Hindlimb muscle (tissue), 1 donor: Measurements from ENCODE around the gene CACNA1F. TPM values are rescaled to one million over a fixed set of nuclear protein-coding genes. Genes with fewer than 3 reads are reported as not detected.

ENCODE experiments used
- DNase-seq: peaks from one replicate; pipeline ENCODE4 v3.0.0-alpha.2; 2013
- polyA plus RNA-seq: library from polyadenylated mRNA; unstranded; fragments of 120-200 nt; gene quantifications from one replicate; pipeline ENCODE4 v1.2.1, GENCODE V29; 2013; ENCODE audit not compliant: insufficient read length

CACNA1F gene
- polyA plus RNA-seq, 1 donor, result not detected

DNA sequence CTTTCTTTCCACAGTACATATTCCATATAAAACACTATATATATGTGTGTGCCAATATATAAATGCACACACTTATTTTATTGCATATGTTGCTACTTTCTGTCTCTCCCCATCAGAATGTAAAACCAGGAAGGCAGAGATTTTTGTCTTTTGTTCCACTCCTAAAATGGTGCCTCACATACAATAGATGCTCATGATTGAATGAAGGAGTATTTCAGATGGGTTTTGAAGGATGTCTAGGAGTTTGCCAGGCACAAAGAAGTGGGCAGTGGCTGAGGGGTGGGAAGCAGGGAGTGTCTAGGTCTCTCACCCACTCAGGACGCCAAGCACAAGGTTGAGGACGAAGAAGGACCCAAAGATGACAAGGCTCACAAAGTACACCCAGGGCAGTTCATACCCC lies 5.4 kb downstream of the CACNA1F start:
- DNase-seq, result no peak

DNA sequence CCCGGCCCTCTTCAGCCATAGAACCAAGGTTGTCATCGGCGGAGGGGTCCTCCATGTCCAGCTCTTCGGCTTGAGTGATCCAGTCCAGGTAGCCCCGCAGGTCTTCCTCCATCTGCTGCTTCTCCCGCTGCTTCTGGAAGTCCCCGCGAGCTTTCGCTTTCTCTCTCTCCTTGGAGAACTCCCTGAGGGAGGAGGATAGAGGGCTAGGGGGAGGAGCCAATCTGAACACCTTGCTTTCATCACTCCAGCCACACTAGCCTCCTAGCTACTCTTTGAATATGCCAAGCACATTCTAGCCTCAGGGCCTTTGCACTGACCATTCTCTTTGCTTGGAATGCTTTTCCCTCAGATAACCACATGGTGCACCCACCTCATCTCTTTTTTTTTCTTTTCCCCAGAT lies 6.2 kb downstream of the CACNA1F start:
- no peak for DNase-seq

DNA sequence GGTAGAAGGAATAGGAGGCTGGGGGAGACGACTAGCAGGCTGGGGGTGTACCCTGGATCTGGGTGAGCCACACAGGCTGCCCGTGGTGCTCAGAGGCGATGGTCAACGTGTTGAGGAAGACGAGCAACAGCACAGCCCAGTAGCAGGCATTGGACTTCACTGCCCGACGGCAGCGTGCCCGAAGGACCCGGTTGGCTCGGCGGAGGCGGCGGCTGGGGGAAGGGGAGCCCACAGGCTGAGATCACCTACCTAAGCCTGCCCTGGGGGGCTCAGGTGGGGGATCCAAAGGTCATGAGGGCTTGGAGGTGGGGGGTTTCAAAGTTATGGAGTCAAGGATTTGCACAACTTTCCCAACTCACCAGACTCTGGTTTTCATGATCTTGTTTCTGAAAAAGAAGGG lies 7.3 kb downstream of the CACNA1F start:
- no peak for DNase-seq

DNA sequence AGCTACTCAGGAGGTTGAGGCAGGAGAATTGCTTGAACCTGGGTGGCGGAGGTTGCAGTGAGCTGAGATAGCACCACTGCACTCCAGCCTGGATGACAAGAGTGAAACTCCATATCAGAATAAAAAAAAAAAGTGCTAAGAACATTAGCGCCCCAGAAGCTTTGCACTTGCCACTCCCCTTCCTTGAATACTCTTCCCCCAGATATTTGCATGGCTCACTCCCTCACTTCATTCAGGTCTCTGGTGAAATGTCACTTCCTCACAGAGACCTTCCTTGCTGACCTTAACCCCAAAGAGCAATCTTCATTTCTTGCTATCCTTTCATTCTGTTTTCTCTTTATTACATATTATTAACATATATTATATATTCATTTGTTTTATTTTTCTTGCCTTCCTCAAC lies 11.3 kb downstream of the CACNA1F start:
- no peak for DNase-seq

DNA sequence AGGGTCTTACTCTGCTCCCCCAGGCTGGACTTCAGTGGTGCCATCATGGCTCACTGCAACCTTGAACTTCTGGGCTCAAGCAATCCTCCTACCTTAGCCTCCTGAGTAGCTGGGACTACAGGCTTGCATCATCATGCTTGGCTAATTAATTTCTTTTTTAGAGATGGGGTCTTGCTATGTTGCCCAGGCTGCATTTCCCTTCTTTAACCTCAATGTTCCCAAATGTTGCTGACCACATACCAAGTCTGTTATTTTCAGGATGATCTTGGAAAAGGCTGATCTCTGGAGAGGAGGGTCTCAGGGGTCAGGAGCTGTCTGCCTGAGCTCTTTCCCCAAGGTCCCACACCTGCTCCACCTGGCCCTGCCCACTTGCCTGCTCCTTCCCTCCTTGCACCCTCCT lies 13.0 kb downstream of the CACNA1F start:
- DNase-seq, result no peak

DNA sequence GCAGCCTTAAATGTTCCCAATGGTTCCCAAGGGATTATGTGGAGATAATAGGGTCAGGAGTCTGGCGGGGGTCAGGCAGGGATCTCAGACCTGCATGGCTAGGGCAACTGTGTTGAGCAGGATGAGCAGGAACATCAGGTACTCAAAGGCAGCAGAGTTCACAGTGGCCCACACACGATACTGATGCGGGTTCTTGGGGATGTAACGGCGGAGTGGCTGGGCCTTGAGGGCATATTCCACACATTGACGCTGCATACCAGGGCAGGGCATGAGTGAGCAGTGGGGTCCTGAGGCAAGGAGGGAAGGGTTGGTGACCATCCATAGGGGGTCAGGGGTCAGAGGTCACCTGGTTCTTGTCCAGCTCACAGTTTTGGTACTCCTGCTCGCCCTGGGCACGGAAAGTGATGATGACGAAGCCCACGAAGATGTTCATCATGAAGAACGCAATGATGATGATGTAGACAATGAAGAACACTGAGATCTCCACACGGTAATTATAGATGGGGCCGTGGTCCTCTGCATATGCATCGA lies 18.1 kb downstream of the CACNA1F start:
- no peak for DNase-seq

DNA sequence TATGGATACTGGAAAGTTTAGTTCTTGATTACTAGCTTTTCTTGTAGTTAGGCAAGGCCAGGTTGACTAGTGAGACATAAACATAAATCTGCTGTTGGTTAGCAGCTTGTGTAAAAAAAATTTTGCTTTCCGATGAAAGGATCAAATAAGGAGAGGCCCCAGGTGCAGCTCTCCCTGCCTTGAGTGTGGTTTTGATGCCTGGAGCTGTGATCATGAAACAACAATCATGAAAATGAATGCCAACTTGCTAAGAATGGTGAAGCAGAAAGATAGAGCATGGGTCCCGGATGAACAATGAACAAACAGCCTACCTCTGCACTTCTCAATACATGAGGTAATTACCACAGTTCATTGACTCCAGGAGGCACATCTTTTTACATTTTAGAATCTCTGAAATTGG lies 18.7 kb downstream of the CACNA1F start:
- DNase-seq, result no peak

DNA sequence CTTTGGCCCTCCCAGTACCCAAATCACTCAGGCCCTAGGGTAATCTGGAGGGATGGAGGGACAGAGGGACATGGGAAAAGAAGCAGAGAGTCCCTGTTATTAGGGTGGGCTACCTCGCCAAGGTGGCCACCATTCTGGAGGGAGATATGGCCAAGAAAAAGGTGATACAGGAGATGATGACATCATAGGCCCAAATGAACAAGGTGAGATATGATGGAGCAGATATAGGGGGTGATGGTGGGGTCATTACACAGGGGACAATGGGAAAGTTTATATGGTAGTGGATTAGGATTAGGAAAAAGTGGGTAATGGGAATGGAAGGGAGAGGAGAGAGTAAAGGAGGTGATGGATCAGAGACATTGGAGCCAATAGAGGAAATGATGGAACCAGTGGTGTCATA lies 20.3 kb downstream of the CACNA1F start:
- DNase-seq, result no peak

DNA sequence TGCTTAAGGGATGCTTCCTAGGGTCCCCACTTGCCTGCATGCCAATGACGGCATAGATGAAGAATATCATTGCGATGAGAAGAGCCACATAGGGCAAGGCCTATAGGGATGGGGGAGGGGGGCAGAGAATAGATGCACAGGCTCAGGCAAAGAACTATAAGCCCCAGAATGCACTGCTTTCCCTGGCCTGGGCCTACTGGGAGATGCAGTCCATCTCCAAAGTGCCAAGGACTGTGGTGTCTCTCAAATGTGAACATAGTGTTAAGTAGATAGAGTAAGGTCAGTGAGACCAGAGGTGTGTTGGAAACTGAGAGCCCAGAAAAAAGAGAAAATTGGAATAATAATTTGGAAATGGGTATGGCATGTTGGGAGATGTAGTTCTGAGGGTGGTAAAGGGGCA lies 20.9 kb downstream of the CACNA1F start:
- DNase-seq, result no peak

DNA sequence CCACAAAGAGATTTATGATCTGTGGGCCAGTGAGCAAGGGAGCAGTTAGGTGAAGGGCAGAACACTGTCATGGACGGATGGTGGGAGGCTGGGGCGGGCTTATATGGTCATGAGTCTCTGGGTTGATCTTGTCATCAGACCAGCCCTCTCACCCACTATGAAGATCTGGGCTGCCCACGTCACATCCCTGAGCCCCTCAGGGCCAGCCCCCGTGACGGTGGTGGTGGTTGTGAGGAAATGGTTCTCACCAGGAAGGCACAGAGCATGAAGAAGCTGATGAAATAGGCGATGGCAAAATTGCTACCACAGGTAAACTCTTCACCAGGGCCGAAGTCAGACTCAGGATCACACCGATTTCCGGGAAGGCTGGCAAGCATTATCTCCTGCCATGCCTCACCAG lies 22.1 kb downstream of the CACNA1F start:
- DNase-seq, result no peak

DNA sequence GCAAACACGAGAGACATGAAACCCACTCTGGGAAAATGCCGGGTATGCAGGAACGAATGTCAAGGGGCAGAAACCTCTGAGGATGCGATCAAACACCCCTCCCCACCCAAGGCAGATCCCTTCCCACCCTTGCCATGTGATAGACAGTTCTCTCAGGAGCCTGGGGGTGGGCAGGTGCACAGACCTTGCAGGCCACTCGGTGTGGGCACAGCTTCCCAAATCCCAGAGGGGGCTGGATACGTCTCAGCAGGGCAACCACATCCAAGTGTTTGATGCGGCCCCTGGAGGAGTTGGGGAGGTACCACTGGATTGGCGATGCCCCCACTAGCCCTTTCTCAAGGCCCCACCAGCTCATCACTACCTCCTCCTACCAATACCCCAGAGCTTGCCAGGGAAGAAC lies 22.7 kb downstream of the CACNA1F start:
- DNase-seq, result no peak

DNA sequence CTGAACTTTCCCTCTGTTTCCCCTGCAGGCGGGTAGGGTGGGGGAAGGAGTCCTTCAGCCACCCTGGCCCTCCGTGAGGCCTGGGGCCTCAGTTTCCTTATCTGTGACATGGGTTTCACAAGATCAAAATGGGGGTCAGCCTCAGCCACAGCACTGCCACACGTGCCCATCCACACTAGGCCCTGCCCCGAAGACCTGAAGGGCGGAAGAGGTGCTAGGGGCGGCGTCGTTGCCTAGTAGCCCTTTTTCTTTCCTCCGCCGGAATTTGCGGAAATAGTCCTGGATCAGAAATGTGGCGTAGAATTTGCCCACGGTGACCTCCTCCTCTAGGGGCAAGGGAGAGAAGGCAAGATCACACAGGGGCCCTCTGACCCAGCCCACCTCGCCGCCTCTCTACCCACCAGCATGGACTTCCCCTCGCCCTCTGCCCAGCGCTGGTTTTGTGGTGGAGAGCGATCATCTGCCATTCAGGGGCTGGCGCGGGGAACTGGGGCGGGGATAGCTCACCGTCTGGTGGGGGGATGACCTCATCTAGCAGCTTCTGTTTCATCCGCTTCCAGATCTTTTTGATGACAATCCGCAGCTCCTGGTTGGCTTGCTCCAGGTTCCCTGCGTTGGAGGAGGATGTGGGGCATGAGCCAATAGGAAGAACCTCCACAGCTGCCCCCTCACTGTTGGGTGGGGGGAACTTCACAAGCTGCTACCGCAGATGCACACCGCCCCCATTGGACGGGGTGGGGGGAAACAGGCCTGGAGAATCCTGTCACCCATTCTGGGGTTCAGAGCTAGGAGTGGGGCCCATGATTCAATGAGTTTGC lies 23.5 kb downstream of the CACNA1F start:
- no peak for DNase-seq

DNA sequence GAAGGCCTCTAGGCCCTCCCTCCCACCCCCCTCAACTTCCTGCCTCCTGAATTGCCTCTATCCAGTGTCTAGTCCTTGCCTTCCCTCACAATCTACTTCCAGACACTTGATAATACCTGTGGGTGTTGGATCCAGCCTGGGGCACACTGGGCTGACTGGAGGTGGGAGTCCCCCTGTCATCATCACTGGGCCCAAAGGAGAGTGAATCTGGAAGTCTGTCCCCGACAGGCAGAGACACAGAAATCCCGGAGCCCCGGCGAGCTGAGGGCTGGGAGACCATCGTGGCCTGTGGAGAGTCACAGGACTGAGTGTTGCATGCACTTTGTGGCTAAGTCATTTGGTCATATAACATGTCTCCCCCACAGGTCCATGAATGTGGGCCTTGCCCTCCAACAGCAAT lies 24.7 kb downstream of the CACNA1F start:
- DNase-seq, result no peak

DNA sequence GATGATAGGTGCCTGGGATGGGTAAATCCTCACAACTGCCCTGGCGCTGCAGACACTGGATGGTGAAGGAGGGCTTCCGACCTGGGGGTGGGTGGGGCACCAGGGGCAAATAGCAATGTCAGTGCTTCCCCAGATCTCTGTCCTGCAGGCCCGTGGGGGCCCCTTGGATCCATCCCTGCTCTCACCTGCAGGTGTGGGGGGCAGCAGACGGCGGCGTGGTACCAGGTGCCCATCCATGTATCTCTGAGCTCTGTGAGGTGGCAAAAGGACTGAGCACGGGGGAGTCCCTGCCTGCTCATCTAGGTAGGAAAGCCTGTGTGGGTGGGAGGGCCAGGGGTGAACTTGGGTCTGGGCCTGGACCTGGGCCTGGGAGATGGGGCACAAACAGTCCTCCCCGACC lies 26.6 kb downstream of the CACNA1F start:
- no peak for DNase-seq

DNA sequence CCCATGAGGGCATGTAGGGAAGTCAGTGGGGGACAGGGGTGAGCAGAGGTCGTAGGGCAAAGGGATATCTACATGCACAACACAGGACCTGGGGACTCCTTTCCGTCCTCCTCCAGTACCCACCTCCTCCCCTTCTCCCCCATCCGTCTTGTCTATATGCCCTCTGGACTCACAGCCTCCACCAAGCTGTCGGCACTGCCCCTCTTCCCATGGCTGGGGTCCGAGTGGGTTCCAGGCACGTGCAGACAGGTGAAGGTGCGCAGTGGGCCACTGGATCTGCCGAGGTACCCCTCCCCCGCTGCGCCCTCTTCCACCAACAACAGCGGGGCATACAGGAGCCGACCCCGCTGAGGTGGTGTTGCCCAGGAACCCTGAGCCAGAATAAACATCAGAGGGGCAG lies 27.7 kb downstream of the CACNA1F start:
- DNase-seq, result no peak

DNA sequence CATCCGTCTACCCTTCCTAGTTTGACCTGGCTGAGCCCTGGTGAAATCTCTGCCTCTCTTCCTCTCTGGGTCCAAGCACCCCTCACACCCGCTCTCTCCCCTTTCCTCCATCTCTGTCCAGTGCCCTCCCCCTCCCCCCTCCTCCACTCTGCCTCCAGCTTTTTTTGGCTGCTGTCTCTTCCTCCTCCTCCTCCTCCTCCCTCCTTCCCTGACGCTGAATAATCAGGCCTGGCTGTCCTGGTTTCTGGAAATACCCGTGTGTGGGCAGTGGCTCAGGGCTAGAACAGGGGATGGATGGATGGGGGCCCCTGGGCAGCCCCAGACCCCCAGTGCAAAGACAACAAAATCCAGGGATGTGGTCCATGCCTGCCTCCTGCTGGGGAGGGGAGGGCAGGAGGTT lies 28.4 kb downstream of the CACNA1F start:
- no peak for DNase-seq

DNA sequence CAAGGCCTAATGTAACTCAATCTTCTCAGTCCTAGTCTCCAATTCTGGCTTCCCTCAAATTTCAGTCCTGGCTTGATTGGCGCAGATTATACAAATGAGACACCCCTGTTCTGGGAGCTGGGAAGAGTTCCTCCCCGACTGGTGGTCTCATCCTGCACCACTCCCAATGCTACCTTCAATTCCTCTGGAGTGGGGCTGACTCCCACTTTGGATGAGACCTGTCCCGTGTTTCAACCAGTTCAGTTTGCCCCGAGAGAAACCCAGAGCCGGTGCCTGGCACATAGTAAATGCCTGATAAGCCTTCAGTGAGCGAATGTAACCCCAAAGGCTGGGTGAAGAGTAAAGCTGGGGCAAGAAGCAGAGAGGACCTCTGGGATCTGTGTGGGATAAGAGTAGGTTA lies 29.1 kb downstream of the CACNA1F start:
- no peak for DNase-seq

DNA sequence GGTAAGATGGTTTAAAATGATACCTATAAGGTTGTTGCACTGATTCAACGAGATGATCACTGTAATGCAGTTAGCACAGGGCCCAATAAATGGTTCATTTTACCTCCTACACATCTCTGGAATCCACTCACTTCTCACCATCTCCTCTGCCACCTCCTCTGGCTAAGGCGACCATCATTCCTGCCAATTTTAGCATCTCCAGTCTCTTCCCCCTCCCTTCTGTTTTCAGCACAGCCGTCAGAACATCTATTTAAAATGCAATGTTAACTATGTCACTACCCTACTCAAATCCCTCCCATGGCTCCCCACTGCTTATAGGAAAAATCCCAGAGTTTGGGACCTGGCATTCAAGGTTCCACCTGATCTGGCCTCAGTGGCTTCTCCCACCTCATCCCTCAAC lies 29.6 kb downstream of the CACNA1F start:
- DNase-seq, result no peak

DNA sequence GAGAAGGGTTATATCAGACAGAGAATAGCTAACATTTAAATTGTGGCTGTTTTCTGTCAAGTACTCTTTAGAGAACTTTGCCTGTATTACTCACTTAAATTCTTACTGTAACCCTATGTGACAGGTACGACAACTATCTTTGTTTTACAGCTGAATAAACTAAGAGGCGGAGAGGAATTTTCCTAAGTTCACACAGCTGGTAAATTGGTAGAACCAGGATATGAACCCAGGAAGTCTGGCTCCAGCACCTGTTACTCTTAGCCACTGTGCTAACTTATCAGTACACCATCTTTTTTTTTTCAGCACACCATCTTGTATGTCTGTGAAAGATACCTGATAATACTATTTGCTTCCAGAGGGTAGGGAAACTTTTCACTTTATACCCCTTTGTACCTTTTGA lies 31.1 kb downstream of the CACNA1F start:
- DNase-seq, result no peak

DNA sequence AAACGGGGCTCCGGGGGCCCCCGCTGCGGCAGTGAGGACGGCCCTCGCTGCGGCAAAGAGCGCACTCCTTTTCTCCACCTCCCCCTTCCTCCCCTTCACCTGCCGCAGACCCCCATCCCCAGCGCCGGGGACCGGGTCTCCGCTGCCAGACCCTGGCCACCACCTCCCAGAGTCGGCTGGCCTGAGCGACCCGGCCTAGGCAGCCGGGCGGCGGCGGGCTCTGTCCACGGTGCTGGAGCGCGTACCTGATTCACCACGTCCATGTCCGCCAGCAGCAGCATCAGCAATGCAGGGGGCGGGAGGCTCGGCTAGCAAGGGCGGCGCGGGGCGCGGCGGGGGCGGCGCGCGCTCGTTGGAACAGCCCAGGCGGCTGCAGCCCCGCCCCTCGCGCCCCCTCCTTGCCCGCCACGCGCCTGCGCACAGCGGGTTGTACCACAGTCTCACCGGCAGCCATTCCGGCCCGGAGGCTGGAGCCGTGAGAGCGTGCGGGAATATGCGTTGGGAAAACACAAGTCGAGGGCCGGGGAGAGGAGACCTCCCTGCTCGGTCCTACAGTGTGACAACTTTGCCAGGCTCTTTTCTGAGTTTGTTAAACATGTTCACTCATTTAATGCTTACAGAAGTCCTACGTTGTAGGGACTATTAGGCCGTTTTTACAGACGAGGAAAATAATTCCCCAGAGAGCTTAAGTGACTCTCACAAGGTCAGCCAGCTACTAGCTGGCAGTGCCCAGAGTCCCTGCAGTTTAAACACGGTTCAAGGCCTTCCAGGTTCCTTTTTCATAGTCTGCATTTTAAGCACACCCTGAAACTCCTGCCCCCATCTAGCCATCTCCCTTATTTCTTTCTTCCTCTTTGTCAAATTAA lies 33.0 kb downstream of the CACNA1F start, which contains the start of gene SYP:
Gene SYP (minus strand): TSS at position 288 of the 866 bp plus-strand sequence. CDS start 7 bp downstream, at position 281.
- peak; percentile 84 for DNase-seq

DNA sequence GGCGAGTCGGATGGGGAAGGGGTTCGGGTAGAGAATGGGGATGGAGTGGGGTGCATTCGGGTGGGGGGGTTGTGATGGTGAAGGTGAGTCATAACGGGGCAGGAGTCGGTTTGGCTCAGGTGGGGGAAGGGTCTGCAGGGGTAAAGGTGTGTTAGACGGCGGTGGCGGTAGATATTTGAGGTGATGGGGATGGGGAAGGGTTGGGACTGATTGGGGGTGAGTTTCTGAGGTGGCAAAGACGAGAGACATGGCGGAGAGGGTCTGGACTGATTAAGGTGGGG lies 33.9 kb downstream of the CACNA1F start:
- DNase-seq, result no peak

DNA sequence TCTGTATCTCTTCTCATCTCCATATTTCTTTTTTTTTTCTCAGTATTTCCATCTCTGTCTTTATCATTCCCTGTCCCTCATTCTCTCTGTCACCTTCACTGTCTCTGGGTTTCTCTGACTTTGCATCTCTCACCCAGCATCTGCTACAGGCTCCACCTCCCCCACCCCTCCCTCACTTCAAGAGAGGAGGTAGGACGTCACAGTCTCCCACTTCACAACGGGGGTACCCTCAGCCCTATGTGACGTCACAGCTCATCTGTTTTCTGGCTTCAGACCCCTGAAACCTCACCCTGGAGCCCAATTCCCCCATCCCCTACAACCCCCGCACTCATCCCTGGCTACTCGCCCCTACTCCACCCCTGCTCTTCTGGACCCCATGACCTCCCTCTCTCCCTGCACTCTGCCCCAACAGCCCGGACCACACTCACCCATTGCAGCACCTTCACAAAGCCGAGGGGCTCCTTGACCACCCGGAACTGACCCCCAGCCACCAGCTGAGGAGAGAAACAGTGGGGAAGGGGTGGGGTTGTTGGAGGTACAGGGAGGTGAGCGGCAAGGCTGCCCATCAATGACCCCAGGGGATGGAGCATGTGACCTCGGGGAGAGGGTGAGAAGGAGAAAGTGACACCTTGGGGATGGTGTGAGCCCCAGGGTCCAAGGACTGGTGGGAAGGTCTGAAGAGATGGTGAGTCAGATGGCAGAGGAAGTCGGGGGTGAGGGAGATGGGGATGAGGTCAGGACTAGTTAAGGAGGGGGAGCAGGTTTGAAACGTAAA lies 34.4 kb downstream of the CACNA1F start:
- no peak for DNase-seq

DNA sequence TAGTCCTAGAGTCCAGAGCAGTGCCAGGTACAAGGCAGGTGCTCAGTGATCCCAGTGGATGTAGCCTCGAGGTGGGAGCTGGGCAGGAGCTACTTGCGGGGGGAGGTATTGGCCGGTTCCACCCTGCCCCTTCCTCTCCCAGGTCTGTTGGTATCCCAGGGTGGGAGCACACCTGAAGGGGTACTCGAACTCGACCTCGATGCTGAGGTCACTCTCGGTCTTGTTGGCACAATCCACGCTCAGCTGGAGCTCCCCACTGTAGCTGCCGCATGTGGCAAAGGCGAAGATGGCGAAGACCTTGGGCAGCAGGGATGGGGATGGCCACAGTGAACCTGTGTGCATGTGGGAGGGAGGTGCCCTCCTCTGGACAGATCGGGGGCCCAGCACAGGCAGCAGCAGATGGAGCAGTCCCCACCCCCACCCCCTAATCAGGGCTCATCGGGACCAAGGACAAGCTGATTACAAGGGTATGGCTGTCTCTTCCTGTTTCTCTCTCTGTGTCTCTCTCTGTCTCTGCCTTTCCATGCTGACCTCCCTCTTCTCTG lies 35.5 kb downstream of the CACNA1F start:
- DNase-seq, result no peak
